ENCODE measurements around the gene AFF1. TPM values are rescaled to one million over a fixed set of nuclear protein-coding genes. Genes with fewer than 3 reads are reported as not detected.

Gene AFF1
- total RNA-seq, 4 donors from 2014 or later: 155 to 238 (median 192) TPM

GRCh38 chr4:87017580-87018342, 83.0 kb downstream of the AFF1 start:
- intact Hi-C loops (cut with DNase I): no loop called here
- WGBS, 2 donors: 76 to 84% methylated on average over 10 of the region's 10 CpGs
- peaks cover 56 to 83% of the 10 kb centered on the region in 2 donors for H3K4me1 ChIP-seq

GRCh38 chr4:87018753-87019152, 83.9 kb downstream of the AFF1 start:
- WGBS, 2 donors: 68 to 78% methylated on average over 1 of the region's 1 CpG
- no peaks in the 10 kb centered on the region for H3K36me3 ChIP-seq
- H3K27ac ChIP-seq: peak overlapping the region; percentile 10 to 44 (median 30)
- H3K9me3 ChIP-seq: no peaks in the 10 kb centered on the region
- no peak for TF ChIP-seq CTCF (IDR thresholded peaks at IDR 0.05)
- TF ChIP-seq POLR2A (IDR thresholded peaks at IDR 0.05): no peak
- no peak for DNase-seq
- no peaks in the 10 kb centered on the region for H3K27me3 ChIP-seq
- H3K4me1 ChIP-seq: peaks cover 57 to 83% of the 10 kb centered on the region in 2 donors
- no peak overlapping the region for H3K4me3 ChIP-seq (replicated peaks in 1 of 3)
- intact Hi-C loops (cut with DNase I): no loop called here

More at GRCh38 chr4:87017580-87018342, 83.0 kb downstream of the AFF1 start:
- no peak for DNase-seq
- Histone ChIP-seq H3K27ac (peak overlapping the region in 2 of 3 donors; percentile 44 to 53), H3K27me3 (no peaks in the 10 kb centered on the region), H3K4me3 (replicated peaks in 1 of 3) (no peak overlapping the region), H3K9me3 (no peaks in the 10 kb centered on the region), H3K36me3 (no peaks in the 10 kb centered on the region)
- TF ChIP-seq CTCF (IDR thresholded peaks at IDR 0.05) (no peak), POLR2A (IDR thresholded peaks at IDR 0.05) (no peak)

GRCh38 chr4:87019246-87019791, 84.5 kb downstream of the AFF1 start:
- no peak for DNase-seq
- H3K27ac ChIP-seq: peak overlapping the region in 2 of 3 donors; percentile 10 to 44
- TF ChIP-seq CTCF (IDR thresholded peaks at IDR 0.05) (no peak), POLR2A (IDR thresholded peaks at IDR 0.05) (no peak)
- no peaks in the 10 kb centered on the region for H3K36me3 ChIP-seq
- H3K4me1 ChIP-seq: peaks cover 57 to 83% of the 10 kb centered on the region in 2 donors
- 76 to 82% methylated on average over 4 of the region's 4 CpGs for WGBS, 2 donors
- intact Hi-C loops (cut with DNase I): no loop called here
- no peaks in the 10 kb centered on the region for H3K9me3 ChIP-seq
- H3K4me3 ChIP-seq (replicated peaks in 1 of 3): no peak overlapping the region
- no peaks in the 10 kb centered on the region for H3K27me3 ChIP-seq

GRCh38 chr4:87019898-87020297, 85.1 kb downstream of the AFF1 start:
- H3K4me3 ChIP-seq (replicated peaks in 1 of 3): no peak overlapping the region
- peaks cover 56 to 82% of the 10 kb centered on the region in 2 donors for H3K4me1 ChIP-seq
- TF ChIP-seq POLR2A (IDR thresholded peaks at IDR 0.05) (no peak), CTCF (IDR thresholded peaks at IDR 0.05) (no peak)
- no peaks in the 10 kb centered on the region for H3K36me3 ChIP-seq
- WGBS, 2 donors: 39 to 58% methylated on average over 2 of the region's 2 CpGs
- H3K27ac ChIP-seq: no peak overlapping the region
- no peak for DNase-seq
- intact Hi-C loops (cut with DNase I): no loop called here
- H3K27me3 ChIP-seq: no peaks in the 10 kb centered on the region
- H3K9me3 ChIP-seq: no peaks in the 10 kb centered on the region

- peak overlapping the region in 2 of 3 donors; percentile 30 to 31 for H3K27ac ChIP-seq
- TF ChIP-seq POLR2A (IDR thresholded peaks at IDR 0.05): no peak
- no peak for TF ChIP-seq CTCF (IDR thresholded peaks at IDR 0.05)
- no peaks in the 10 kb centered on the region for H3K9me3 ChIP-seq
- no peak for DNase-seq
- no peaks in the 10 kb centered on the region for H3K27me3 ChIP-seq
- intact Hi-C loops (cut with DNase I): no loop called here
- H3K4me1 ChIP-seq: peaks cover 68 to 82% of the 10 kb centered on the region in 2 donors
- no peak overlapping the region for H3K4me3 ChIP-seq (replicated peaks in 1 of 3)
- 60 to 69% methylated on average over 1 of the region's 1 CpG for WGBS, 2 donors
- H3K36me3 ChIP-seq: no peaks in the 10 kb centered on the region
These were observed 89.4 kb downstream of the AFF1 start for GRCh38 chr4:87024201-87024600.

Measured in thyroid gland (tissue), 4 donors.